CD8-positive, alpha-beta memory T cell (primary cell): Measurements from ENCODE around the gene TNFAIP8L1. TPM values are rescaled to one million over a fixed set of nuclear protein-coding genes. Genes with fewer than 3 reads are reported as not detected.
A peak's percentile ranks its signal among the peaks of the same experiment; 100 is the strongest.

Experiments used
- CTCF ChIA-PET: fragments of 350-600 bp; sonication (Branson Sonifier 250); formaldehyde crosslinking; loops from one replicate; lab custom pipeline; 2021; ENCODE audit warnings: antibody characterized with exemption; lab: Charles Lee
- POLR2A ChIA-PET: fragments of 350-600 bp; sonication (Branson Sonifier 250); formaldehyde crosslinking; loops from one replicate; lab custom pipeline; 2021; ENCODE audit warnings: antibody characterized with exemption; lab: Charles Lee
- DNase-seq, 5 donors: peaks; one replicate each; pipeline versions ENCODE4 v3.0.0 to v3.0.0-alpha.2; 2020 to 2022; ENCODE audit warnings: mixed read lengths in 1 of 5
- H3K27ac ChIP-seq: one replicate; pipeline ENCODE4 v1.7.0; 2013; ENCODE audit warnings: low read depth, mild to moderate bottlenecking, low read length, moderate library complexity
- H3K27me3 ChIP-seq: 2 replicates; pipeline ENCODE4 v1.7.0; 2013; ENCODE audit warnings: low read length, mild to moderate bottlenecking; ENCODE audit not compliant: insufficient read depth, poor library complexity, severe bottlenecking
- H3K36me3 ChIP-seq: 2 replicates; pipeline ENCODE4 v1.7.0; 2013; ENCODE audit warnings: mild to moderate bottlenecking, low read length, moderate library complexity; ENCODE audit not compliant: insufficient read depth
- H3K4me1 ChIP-seq: 2 replicates; pipeline ENCODE4 v1.7.0; 2013; ENCODE audit warnings: mild to moderate bottlenecking, low read length, moderate library complexity; ENCODE audit not compliant: insufficient read depth
- H3K4me3 ChIP-seq: 2 replicates; pipeline ENCODE4 v1.7.0; 2013; ENCODE audit warnings: mild to moderate bottlenecking, low read length
- H3K9me3 ChIP-seq: 2 replicates; pipeline ENCODE4 v1.7.0; 2013; ENCODE audit warnings: mild to moderate bottlenecking, low read length
- H3K27ac Mint-ChIP-seq, 8 donors: one replicate each; pipeline ENCODE4 v1.8.0; 2020 to 2021; ENCODE audit warnings: mixed read lengths in 8 of 8, mild to moderate bottlenecking in 6 of 8, inconsistent platforms in 3 of 8, moderate library complexity in 3 of 8
- H3K27me3 Mint-ChIP-seq, 2 donors: one replicate each; pipeline ENCODE4 v1.8.0; 2020 to 2021; ENCODE audit warnings: mixed read lengths in 2 of 2, mild to moderate bottlenecking in 1 of 2, moderate library complexity in 1 of 2
- H3K36me3 Mint-ChIP-seq, 3 donors: one replicate each; pipeline ENCODE4 v1.8.0; 2020 to 2021; ENCODE audit warnings: mixed read lengths in 3 of 3, inconsistent platforms in 1 of 3, mild to moderate bottlenecking in 1 of 3
- H3K4me1 Mint-ChIP-seq, 3 donors: one replicate each; pipeline ENCODE4 v1.8.0; 2020 to 2021; ENCODE audit warnings: mixed read lengths in 3 of 3, inconsistent platforms in 1 of 3, mild to moderate bottlenecking in 1 of 3
- H3K4me3 Mint-ChIP-seq, 7 donors: one replicate each; pipeline ENCODE4 v1.8.0; 2020 to 2021; ENCODE audit warnings: mixed read lengths in 7 of 7, mild to moderate bottlenecking in 6 of 7, moderate library complexity in 4 of 7, inconsistent platforms in 2 of 7
- H3K9me3 Mint-ChIP-seq, 5 donors: one replicate each; pipeline ENCODE4 v1.8.0; 2020 to 2022; ENCODE audit warnings: mixed read lengths in 5 of 5, mild to moderate bottlenecking in 3 of 5, moderate library complexity in 2 of 5, inconsistent platforms in 1 of 5
- polyA plus RNA-seq: library from polyadenylated mRNA; unstranded; fragments of 300-500 nt; fragmentation: Illumina TruSeq; gene quantifications from one replicate; pipeline ENCODE4 v1.2.3, GENCODE V29; 2021
- total RNA-seq, 2 experiments: library from RNA; stranded (reverse); gene quantifications; one replicate each; pipeline ENCODE4 v1.2.3, GENCODE V29; 2021

The TNFAIP8L1 gene
- total and polyA plus RNA-seq, 3 experiments from 2014 or later, result 9.0 to 10.0 (median 9.6) TPM

DNA sequence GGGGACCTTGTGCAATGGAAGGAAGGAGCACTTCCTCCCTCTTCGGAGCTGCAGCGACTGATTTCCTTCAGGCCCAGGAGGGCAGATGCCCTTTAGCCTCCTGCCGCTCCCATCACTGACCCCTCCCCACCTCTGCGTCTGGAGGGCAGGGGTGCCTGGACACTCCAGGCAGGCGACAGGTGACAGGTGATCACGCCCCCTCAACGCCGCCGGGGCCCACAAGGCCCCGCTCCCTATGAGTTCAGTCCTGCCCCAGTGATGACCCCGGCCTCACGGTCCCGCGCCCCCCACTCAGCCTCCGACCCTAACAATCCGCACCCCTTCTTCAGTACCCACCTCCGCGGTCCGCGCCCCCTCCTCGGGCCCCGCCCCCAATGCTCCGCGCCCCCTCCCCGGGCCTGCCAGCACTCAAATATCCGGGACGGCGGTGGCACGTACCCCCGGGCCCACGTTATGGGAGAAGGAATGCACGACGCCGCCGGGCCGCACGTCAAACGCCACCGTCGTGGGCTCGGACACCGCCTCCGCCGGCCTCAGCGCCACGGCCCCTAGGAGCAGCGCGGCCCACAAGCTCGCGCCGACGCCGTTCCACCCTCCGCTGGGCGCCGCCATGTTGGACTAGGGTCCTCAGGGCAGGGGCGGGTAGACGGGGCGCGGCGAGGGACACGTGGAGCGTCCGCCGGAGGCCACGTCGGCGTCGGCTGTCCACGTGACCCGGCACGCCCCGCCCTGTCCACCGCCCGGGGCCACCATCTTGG lies 30.6 kb downstream of the TNFAIP8L1 start, which contains the start of gene MYDGF:
Gene MYDGF, minus strand, starts transcription at position 620 of the 758 bp plus-strand sequence. Its CDS starts 8 bp downstream, at position 612.
- peak within 1 kb of the TSS; percentile 83 to 95 (median 88) for H3K4me3 Mint-ChIP-seq
- peaks cover 11 to 23% (median 19%) of the 10 kb centered on the region in 3 donors for H3K4me1 Mint-ChIP-seq
- POLR2A ChIA-PET, result interaction anchor here (0.5 to 0.9 kb wide), 2 partner anchors 37 to 121 kb away, joined by 3 to 10 read pairs; no protein-coding TSS in a partner anchor
- peaks cover 0 to 35% (median 3%) of the 10 kb centered on the region in 3 donors for H3K36me3 Mint-ChIP-seq
- no peaks in the 10 kb centered on the region for H3K9me3 ChIP-seq
- no peaks in the 10 kb centered on the region for H3K9me3 Mint-ChIP-seq
- peaks cover 11% of the 10 kb centered on the region for H3K36me3 ChIP-seq
- H3K27me3 Mint-ChIP-seq, result peaks cover 0 to 3% of the 10 kb centered on the region in 2 donors
- H3K27ac ChIP-seq, result peak within 1 kb of the TSS; percentile 66
- peaks cover 18% of the 10 kb centered on the region for H3K4me1 ChIP-seq
- peak within 1 kb of the TSS; percentile 59 for H3K4me3 ChIP-seq
- CTCF ChIA-PET, result interaction anchor here (1.8 kb wide), 1 partner anchor 34 kb away, joined by 6 read pairs; no protein-coding TSS in a partner anchor
- peak; percentile 89 to 94 (median 91) for DNase-seq
- peak within 1 kb of the TSS; percentile 73 to 98 (median 90) for H3K27ac Mint-ChIP-seq
- H3K27me3 ChIP-seq, result no peaks in the 10 kb centered on the region

DNA sequence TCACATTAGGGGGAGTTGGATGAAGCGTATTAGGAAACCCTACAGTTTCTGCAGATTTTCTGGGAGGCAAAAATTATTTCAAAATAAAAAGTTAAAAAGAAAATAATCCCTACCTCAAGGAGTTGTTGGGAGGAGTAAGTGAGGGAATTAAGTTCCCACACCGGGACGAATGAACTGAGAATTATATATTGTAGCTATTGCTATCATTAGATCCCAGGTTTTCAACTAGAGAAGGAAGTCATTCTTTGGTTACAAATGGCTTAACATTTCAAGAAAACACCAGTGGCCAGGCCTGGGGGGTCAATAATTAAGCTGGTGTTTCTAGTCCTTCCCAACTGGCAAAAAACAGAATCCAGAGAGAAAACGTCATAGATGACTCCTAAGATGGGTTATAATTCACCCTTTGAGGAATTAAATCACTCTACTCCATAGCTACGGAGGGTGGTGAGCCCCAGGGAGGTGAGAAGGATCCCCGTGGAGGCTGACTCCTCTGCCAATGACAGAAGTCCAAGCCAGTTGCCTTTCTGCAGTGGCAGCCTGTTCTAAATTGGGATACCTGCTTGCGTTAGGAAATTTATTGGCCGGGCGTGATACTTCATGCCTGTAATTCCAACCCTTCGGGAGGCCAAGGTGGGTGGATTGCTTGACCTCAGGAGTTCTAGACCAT lies 32.0 kb downstream of the TNFAIP8L1 start:
- Histone ChIP-seq H3K27ac (no peak overlapping the region), H3K27me3 (no peaks in the 10 kb centered on the region), H3K36me3 (peaks cover 11% of the 10 kb centered on the region), H3K4me3 (no peak overlapping the region), H3K4me1 (peaks cover 18% of the 10 kb centered on the region), H3K9me3 (no peaks in the 10 kb centered on the region)
- Mint-ChIP-seq H3K9me3 (no peaks in the 10 kb centered on the region), H3K36me3 (peaks cover 0 to 33% (median 3%) of the 10 kb centered on the region in 3 donors), H3K4me1 (peaks cover 11 to 20% (median 19%) of the 10 kb centered on the region in 3 donors), H3K27ac (peak overlapping the region in 4 of 8 donors; percentile 14 to 93 (median 59)), H3K4me3 (peak overlapping the region in 6 of 7 donors; percentile 44 to 88 (median 62)), H3K27me3 (peaks cover 0 to 3% of the 10 kb centered on the region in 2 donors)
- ChIA-PET CTCF (interaction anchor here (1.8 kb wide), 1 partner anchor 35 kb away, joined by 6 read pairs; no protein-coding TSS in a partner anchor), POLR2A (no interaction called here)
- DNase-seq, result no peak

DNA sequence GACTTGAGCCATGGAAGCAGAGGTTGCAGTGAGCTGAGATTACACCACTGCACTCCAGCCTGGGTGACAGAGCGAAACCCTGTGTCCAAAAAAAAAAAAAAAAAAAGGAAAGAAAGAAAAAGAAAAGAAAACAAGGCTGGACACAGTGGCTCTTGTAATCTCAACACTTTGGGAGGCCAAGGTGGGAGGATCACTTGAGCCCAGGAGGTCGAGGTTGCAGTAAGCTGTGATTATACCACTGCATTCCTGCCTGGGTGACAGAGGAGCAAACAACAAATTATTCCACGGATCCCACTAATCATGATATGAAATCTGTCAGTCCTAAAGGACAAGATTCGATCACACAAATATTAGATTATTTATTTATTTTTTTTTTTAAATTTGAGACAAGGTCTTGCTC lies 33.9 kb downstream of the TNFAIP8L1 start:
- Histone ChIP-seq H3K4me3 (no peak overlapping the region), H3K36me3 (peaks cover 7% of the 10 kb centered on the region), H3K9me3 (no peaks in the 10 kb centered on the region), H3K27ac (no peak overlapping the region), H3K27me3 (no peaks in the 10 kb centered on the region), H3K4me1 (peaks cover 16% of the 10 kb centered on the region)
- ChIA-PET POLR2A (interaction anchor here (0.7 kb wide), 1 partner anchor 17 kb away, joined by 5 read pairs; no protein-coding TSS in a partner anchor), CTCF (interaction anchor here (0.6 to 1.7 kb wide), 2 partner anchors 37 to 94 kb away, joined by 3 to 6 read pairs; no protein-coding TSS in a partner anchor)
- peaks cover 8 to 17% (median 15%) of the 10 kb centered on the region in 3 donors for H3K4me1 Mint-ChIP-seq
- H3K27me3 Mint-ChIP-seq, result peaks cover 0 to 3% of the 10 kb centered on the region in 2 donors
- H3K9me3 Mint-ChIP-seq, result no peaks in the 10 kb centered on the region
- no peak for DNase-seq
- no peak overlapping the region for H3K4me3 Mint-ChIP-seq
- peaks cover 0 to 33% (median 4%) of the 10 kb centered on the region in 3 donors for H3K36me3 Mint-ChIP-seq
- H3K27ac Mint-ChIP-seq, result peak overlapping the region in 1 of 8 donors; percentile 78

DNA sequence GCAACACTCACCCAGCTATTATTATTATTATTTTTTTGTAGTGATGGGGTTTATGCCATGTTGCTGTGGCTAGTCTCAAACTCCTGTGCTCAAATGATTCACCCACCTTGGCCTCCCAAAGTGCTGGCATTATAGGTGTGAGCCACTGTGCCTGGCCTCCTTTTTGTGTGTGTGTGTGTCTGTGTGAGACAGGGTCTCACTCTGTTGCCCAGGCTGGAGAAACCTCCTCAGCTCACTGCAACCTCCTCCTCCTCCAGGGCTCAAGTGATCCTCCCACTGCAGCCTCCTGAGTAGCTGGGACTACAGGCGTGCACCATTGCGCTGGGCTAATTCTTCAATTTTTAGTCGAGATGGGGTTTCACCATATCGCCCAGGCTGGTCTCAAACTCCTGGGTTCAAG lies 34.4 kb downstream of the TNFAIP8L1 start:
- Mint-ChIP-seq H3K4me3 (no peak overlapping the region), H3K9me3 (no peaks in the 10 kb centered on the region), H3K27ac (peak overlapping the region in 3 of 8 donors; percentile 17 to 89 (median 29)), H3K27me3 (peaks cover 0 to 3% of the 10 kb centered on the region in 2 donors), H3K36me3 (peaks cover 0 to 28% (median 2%) of the 10 kb centered on the region in 3 donors), H3K4me1 (peaks cover 6 to 12% (median 11%) of the 10 kb centered on the region in 3 donors)
- Histone ChIP-seq H3K27me3 (no peaks in the 10 kb centered on the region), H3K4me1 (peaks cover 11% of the 10 kb centered on the region), H3K27ac (no peak overlapping the region), H3K36me3 (peaks cover 4% of the 10 kb centered on the region), H3K9me3 (no peaks in the 10 kb centered on the region), H3K4me3 (no peak overlapping the region)
- DNase-seq, result no peak
- CTCF ChIA-PET, result interaction anchor here (0.6 to 1.7 kb wide), 2 partner anchors 38 to 94 kb away, joined by 3 to 6 read pairs; no protein-coding TSS in a partner anchor
- POLR2A ChIA-PET, result interaction anchor here (0.5 to 0.7 kb wide), 2 partner anchors 17 to 208 kb away, joined by 3 to 5 read pairs; no protein-coding TSS in a partner anchor

DNA sequence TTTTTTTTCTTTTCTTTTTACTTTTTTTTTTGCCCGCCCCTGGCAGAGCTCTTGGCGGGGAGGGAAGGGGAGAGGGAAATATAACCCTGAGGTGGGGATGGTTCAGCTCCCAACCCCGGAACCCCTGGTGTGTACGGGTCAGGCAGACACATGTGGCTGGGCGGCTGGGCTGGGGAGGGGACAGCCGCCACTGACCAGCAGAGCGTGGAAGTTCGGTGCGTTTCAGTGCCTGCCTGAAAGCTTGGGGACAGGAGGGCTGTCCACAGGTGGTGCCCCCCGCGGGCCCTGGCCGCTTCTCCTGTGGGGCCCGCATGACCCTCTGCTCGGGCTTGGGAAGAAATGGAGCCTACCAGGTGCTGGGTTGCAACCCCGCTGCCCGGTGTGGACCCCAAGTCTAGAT lies 36.0 kb downstream of the TNFAIP8L1 start:
- Histone ChIP-seq H3K27ac (no peak overlapping the region), H3K4me1 (no peaks in the 10 kb centered on the region), H3K36me3 (no peaks in the 10 kb centered on the region), H3K27me3 (no peaks in the 10 kb centered on the region), H3K9me3 (no peaks in the 10 kb centered on the region), H3K4me3 (no peak overlapping the region)
- H3K4me1 Mint-ChIP-seq, result peaks cover 0 to 5% (median 3%) of the 10 kb centered on the region in 3 donors
- DNase-seq, result no peak
- H3K36me3 Mint-ChIP-seq, result peaks cover 0 to 29% (median 3%) of the 10 kb centered on the region in 3 donors
- ChIA-PET POLR2A (no interaction called here), CTCF (no interaction called here)
- H3K9me3 Mint-ChIP-seq, result no peaks in the 10 kb centered on the region
- peaks cover 0 to 3% of the 10 kb centered on the region in 2 donors for H3K27me3 Mint-ChIP-seq
- no peak overlapping the region for H3K27ac Mint-ChIP-seq
- H3K4me3 Mint-ChIP-seq, result no peak overlapping the region

DNA sequence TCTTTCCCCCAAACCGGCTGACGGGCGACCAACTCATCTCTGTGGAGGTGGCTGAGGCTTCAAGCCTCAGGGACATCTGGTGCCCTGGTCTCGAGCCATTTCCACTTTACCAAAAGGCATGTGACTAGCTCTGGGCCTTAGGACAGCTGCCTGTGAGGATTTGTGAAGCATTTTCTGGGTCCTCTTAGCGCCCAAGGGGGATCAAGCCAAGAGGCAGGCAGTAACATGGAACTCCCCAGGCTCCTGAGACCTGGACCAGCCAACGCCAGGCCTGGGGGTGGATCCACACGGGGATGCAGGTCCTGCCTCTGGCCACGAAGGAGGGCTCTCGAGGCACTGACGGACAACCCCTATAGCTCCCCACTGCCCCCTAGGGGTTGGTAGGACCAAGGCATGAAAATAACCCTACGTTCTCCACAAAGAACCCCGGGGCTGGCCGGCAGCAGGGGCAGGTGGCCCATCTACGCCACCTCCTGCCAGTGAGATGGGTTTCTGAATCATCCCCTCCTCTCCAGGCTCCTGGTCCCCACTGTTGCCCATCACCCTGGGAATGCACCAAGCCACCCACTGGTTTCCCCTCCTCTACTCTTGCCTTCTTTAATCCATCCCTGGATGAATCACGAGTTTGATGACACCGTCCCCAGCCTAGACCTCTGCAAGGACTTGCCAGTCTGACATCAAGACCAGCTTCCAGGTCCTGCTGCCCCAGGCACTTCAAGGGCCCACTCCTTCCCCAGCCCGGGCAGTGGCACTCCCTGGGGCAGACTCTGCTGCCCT lies 37.8 kb downstream of the TNFAIP8L1 start:
- Histone ChIP-seq H3K36me3 (no peaks in the 10 kb centered on the region), H3K27me3 (no peaks in the 10 kb centered on the region), H3K4me3 (no peak overlapping the region), H3K9me3 (no peaks in the 10 kb centered on the region), H3K4me1 (no peaks in the 10 kb centered on the region), H3K27ac (no peak overlapping the region)
- ChIA-PET CTCF (interaction anchor here (1.0 kb wide), 1 partner anchor 12 kb away, joined by 3 read pairs; no protein-coding TSS in a partner anchor), POLR2A (no interaction called here)
- Mint-ChIP-seq H3K9me3 (no peaks in the 10 kb centered on the region), H3K27ac (no peak overlapping the region), H3K36me3 (peaks cover 0 to 38% (median 3%) of the 10 kb centered on the region in 3 donors), H3K4me1 (no peaks in the 10 kb centered on the region), H3K4me3 (no peak overlapping the region), H3K27me3 (peaks cover 0 to 3% of the 10 kb centered on the region in 2 donors)
- no peak for DNase-seq
